Measurements from ENCODE around the gene SERPINE1. TPM values are rescaled to one million over a fixed set of nuclear protein-coding genes. Genes with fewer than 3 reads are reported as not detected.

The SERPINE1 gene
- total and polyA plus RNA-seq, 2 of the 4 experiments (the other 2 are of a cell fraction) = 1,441 to 2,783 TPM

DNA sequence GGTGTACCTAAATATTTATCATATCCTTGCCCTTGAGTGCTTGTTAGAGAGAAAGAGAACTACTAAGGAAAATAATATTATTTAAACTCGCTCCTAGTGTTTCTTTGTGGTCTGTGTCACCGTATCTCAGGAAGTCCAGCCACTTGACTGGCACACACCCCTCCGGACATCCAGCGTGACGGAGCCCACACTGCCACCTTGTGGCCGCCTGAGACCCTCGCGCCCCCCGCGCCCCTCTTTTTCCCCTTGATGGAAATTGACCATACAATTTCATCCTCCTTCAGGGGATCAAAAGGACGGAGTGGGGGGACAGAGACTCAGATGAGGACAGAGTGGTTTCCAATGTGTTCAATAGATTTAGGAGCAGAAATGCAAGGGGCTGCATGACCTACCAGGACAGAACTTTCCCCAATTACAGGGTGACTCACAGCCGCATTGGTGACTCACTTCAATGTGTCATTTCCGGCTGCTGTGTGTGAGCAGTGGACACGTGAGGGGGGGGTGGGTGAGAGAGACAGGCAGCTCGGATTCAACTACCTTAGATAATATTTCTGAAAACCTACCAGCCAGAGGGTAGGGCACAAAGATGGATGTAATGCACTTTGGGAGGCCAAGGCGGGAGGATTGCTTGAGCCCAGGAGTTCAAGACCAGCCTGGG lies 11.4 kb downstream of the SERPINE1 start (continued):
- TF ChIP-seq, protein P1, sequence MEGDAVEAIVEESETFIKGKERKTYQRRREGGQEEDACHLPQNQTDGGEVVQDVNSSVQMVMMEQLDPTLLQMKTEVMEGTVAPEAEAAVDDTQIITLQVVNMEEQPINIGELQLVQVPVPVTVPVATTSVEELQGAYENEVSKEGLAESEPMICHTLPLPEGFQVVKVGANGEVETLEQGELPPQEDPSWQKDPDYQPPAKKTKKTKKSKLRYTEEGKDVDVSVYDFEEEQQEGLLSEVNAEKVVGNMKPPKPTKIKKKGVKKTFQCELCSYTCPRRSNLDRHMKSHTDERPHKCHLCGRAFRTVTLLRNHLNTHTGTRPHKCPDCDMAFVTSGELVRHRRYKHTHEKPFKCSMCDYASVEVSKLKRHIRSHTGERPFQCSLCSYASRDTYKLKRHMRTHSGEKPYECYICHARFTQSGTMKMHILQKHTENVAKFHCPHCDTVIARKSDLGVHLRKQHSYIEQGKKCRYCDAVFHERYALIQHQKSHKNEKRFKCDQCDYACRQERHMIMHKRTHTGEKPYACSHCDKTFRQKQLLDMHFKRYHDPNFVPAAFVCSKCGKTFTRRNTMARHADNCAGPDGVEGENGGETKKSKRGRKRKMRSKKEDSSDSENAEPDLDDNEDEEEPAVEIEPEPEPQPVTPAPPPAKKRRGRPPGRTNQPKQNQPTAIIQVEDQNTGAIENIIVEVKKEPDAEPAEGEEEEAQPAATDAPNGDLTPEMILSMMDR (conservative IDR thresholded peaks at IDR 0.05; ENCODE audit: low read depth, low read length) = peak; percentile 60
- TF ChIP-seq RFX5 (IDR thresholded peaks at IDR 0.05; ENCODE audit: low read depth, low read length) = no peak

DNA sequence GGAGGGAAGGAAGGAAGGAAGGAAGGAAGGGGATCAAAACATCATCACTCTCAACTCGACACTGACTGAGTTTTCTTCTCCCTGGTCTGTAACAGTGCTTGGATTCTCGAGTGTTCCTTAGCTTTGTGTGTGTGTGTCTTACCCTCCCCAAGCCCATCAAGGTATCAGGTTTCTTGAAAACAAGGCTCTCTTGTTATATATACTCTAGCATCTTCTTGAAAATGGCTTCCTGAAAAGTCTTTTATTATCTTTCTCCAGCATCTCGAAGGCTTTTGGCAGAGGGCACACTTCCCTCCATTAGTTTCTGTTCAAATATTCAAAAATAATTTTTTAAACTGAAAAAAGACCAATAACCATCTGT lies 13.4 kb downstream of the SERPINE1 start:
- peak; percentile 1; the same call in 1 of the 2 replicates for ATAC-seq (ENCODE audit: low read depth)
- DNase-seq = peak; percentile 57
- Histone ChIP-seq H3K27me3 (ENCODE audit: control insufficient read depth, insufficient read depth, low read length) (no peaks in the 10 kb centered on the region), H3K9me1 (ENCODE audit: insufficient read depth, low read length) (peaks cover 5% of the 10 kb centered on the region; the same call in 1 of the 2 replicates), H4K20me1 (ENCODE audit: insufficient read depth, low read length) (peaks cover 23% of the 10 kb centered on the region), H4K8ac (ENCODE audit: low read depth in 2 of 2, low read length in 2 of 2) (peak overlapping the region; percentile 43 to 47; a peak in 2 of 4 replicates), H3K9ac (ENCODE audit: low read depth, low read length) (no peak overlapping the region), H3K36me3 (ENCODE audit: control insufficient read depth, insufficient read depth, low read length) (peaks cover 20% of the 10 kb centered on the region), H3K56ac (ENCODE audit: extremely low read depth, insufficient read depth, low read length) (no peak overlapping the region), H2AK5ac (ENCODE audit: low read depth, low read length) (no peak overlapping the region), H3K4me3 (ENCODE audit: insufficient read depth, low read depth, low read length) (no peak overlapping the region), H3K4ac (ENCODE audit: low read depth, low read length) (peak overlapping the region; percentile 72; the same call in 1 of the 2 replicates), H3K4me2 (ENCODE audit: low read depth, low read length) (no peak overlapping the region), H3K14ac (replicated peaks; ENCODE audit: low read depth, low read length) (no peak overlapping the region; the same call in 1 of the 2 replicates), H3K9me3 (ENCODE audit: control insufficient read depth, insufficient read depth, low read length) (no peaks in the 10 kb centered on the region), H3K18ac (ENCODE audit: low read depth, low read length) (no peak overlapping the region), H2BK120ac (ENCODE audit: low read depth, low read length) (peak overlapping the region; percentile 90), H3K79me1 (ENCODE audit: low read depth in 1 of 2, low read length in 2 of 2) (peaks cover 0 to 11% of the 10 kb centered on the region in 2 experiments; a peak in 2 of 4 replicates), H2BK5ac (ENCODE audit: low read depth, low read length, poor library complexity, severe bottlenecking) (peak overlapping the region; percentile 75), H3K27ac (ENCODE audit: insufficient read depth, low read length) (peak overlapping the region; percentile 31; the same call in 1 of the 2 replicates), H4K91ac (ENCODE audit: insufficient read depth, low read depth, low read length) (peak overlapping the region; percentile 70; the same call in 1 of the 2 replicates), H3K4me1 (ENCODE audit: control insufficient read depth, insufficient read depth, low read length) (peaks cover 14% of the 10 kb centered on the region; the same call in 1 of the 2 replicates), H2BK15ac (ENCODE audit: low read depth, low read length) (peak overlapping the region; percentile 87), H2BK20ac (ENCODE audit: low read depth, low read length) (peak overlapping the region; percentile 72; the same call in 1 of the 2 replicates), H3K23ac (ENCODE audit: low read depth, low read length) (no peak overlapping the region), H2AK9ac (replicated peaks; ENCODE audit: low read depth, low read length, poor library complexity) (no peak overlapping the region), H2AFZ (replicated peaks; ENCODE audit: low read length, poor library complexity) (no peak overlapping the region), H4K5ac (ENCODE audit: low read depth, low read length) (peak overlapping the region; percentile 59; the same call in 1 of the 2 replicates)
- TF ChIP-seq MAFK (IDR thresholded peaks at IDR 0.05; ENCODE audit: low read depth, low read length) (no peak), MXI1 (IDR thresholded peaks at IDR 0.05; ENCODE audit: borderline replicate concordance, low read depth, low read length) (no peak), FOS (IDR thresholded peaks at IDR 0.05; ENCODE audit: low read depth, low read length) (no peak), RAD21 (IDR thresholded peaks at IDR 0.05; ENCODE audit: low read length) (no peak), RCOR1 (IDR thresholded peaks at IDR 0.05; ENCODE audit: insufficient replicate concordance, low read length) (no peak)
- intact Hi-C loops (cut with micrococcal nuclease) (no loop called here), in situ Hi-C loops (cut with MboI; ENCODE audit: low sequenced_read_pairs) (no loop called here), dilution Hi-C loops (cut with HindIII; ENCODE audit: low sequenced_read_pairs, unreplicated experiment) (no loop called here)
- no CpG with 5 or more reads among the region's 3 CpGs for WGBS, 2 experiments (ENCODE audit: extremely low coverage in 2 of 2, insufficient read length in 1 of 2)
- CTCF ChIA-PET = interaction anchor here (0.8 to 2.1 kb wide), 2 partner anchors 52 to 142 kb away, joined by 3 to 8 read pairs; no protein-coding TSS in a partner anchor
- BruUV-seq (replicated peaks) = no TSS peak
- POLR2A ChIA-PET (ENCODE audit: unreplicated experiment) = interaction anchor here (1.0 to 1.8 kb wide), 2 partner anchors 46 to 55 kb away, joined by 4 to 5 read pairs; partner anchors contain the start of gene TRIM56

Data from IMR-90 (cell line).